Measurements from ENCODE around the gene LRMDA.
"Not testable (repeated sequence)": the region's sequence is repeated elsewhere in the genome, so short reads cannot be mapped to it uniquely, and the experiment has no call there.

The LRMDA gene

DNA sequence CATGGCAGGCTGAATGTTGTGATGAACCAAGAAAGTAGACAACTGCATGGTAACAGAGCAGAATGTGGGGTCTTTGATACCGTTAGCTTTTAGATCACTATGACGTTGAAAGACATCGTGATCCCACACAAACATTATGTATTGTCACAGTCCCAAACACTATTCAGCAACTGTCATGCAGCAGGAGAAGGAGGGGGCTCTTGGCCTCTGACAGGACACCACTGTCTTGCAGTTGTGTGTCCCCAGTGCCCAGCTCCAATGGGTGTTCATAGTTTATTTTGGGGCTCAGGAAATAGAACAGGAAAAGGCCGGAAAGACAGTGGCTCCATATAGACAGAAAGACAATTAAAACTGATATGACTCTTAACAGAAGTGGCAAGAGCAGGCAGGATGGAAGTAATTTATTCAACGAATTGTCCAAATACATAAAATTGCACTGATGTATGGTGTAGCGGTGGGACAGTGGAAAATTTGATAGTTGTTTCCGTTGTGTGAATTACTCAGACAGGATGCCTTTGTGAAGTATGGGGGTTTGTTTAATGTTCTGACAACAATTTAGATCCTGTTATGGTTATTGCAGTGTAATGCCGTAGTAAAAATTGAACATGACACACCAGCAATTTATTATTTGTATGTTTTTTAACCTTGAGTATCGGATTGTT is 292.0 kb downstream of the LRMDA start:
- no peak for DNase-seq

GRCh38 chr10:75724047-75724446 is 292.6 kb downstream of the LRMDA start:
- DNase-seq, result no peak

- no peak for DNase-seq
These were observed 295.4 kb downstream of the LRMDA start for GRCh38 chr10:75726522-75727483.

- DNase-seq, result no peak
These were observed 299.4 kb downstream of the LRMDA start for GRCh38 chr10:75730847-75731246.

DNA sequence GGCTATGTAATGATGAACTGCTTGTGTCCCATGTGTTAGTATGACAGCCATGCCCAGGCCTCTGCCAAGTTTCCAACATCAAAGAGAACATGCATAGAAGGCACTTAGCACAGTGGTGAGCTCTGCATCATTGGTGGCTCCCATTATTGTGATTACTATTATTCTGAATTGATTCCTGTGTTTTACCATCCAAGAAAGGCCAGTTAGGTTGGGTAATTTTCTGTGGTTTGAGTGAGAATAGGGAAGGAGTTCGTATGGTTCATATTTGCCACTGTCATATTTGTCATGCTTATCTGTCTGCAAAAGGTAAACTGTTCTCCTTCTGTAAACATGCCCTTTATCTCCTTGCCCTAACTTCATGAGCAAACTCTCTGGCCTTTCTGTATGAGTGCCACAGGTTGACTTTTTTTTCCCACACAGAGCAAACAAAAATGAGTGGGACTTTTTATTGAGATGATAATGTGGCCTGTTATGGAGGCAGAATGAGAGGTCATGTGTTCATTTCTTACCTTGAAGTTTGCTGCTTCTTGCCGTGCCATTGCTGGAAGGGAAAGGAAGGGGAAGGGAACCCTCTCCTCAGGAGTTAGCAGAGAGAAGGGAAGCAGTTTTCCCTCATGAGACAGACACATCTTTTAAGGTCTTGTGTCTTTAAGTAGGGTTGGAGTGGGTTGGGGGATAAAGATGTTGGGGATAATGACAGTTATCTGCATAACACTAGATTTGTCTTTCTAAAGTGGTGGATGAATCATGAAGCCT is 301.9 kb downstream of the LRMDA start:
- no peak for DNase-seq

DNA sequence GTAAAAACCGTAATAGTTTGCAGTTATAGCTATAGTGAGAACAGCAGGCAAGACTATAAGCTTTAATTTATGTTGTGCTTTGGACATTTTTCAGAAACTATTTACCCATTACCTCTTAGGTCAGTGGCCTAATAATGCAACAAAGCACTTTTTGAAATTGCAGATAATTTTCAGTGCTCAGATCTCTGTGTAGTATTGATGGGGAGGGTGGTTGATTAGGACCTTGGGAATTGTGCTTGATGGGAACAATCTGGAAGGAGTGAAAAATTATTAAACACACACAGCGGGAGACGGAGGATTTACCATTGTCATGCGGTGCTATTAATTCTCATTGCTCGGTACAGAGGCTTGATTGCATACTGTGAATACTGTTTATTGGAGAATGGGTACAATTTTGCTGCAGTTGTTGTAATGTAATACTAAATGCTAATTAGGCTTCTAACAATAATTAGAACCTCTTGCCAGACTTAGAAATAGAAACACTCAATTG is 304.8 kb downstream of the LRMDA start:
- DNase-seq, result no peak

DNA sequence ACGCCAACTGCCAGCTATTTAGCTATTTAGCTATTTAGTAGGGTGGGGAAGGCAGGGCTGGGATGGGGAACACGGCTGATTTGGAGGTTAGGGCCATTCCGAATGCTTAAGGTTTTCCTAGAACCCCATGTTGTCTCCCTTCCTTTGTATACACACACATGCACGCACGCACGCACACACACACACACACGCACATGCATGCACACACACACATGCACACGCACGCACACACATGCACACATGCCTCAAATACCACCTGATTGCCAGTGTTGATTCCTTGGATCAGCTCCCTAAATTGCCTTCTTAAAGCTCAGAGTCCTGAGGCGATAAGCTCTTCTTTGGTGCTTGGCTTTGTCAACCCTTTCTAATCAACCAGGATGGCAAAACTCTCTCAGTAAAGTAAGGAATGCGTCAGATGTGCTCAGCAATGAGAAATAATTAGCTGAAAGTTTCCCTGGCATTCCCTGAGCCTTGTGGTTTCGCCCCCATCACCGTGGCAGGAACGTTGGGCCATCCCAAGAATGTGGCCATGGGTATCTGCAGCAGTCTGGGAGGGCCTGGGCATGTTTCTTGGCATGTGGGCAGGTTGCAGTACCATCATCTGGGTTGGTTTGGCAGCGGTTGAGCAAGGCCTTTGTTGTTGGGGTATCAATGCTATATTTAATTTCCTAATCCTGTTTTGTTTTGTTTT is 305.6 kb downstream of the LRMDA start:
- DNase-seq, result no peak

GRCh38 chr10:75737580-75737949 is 306.1 kb downstream of the LRMDA start:
- DNase-seq, result no peak

DNA sequence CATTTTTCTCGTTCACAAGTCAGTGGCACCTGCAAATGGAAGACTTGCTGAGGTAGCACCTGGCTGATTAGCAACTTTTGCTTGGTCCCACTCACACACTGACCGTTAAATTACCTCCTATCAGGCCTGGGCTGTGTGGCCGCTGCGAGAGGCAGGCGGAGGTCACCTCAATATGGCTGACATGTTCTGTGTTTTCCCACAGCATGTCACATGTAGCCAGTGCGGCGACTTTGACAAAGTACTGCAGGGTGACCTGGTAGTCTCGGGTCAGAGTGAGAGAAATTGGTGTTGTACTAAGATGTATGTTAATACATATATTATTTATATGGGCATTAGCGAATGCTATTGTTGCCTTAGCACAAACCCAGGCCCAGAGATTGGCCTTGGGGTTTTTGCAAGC is 307.5 kb downstream of the LRMDA start:
- DNase-seq, result no peak

- no peak for DNase-seq
These were observed 308.2 kb downstream of the LRMDA start for GRCh38 chr10:75739414-75740143.

- no peak for DNase-seq
These were observed 309.1 kb downstream of the LRMDA start for GRCh38 chr10:75740541-75740940.

DNA sequence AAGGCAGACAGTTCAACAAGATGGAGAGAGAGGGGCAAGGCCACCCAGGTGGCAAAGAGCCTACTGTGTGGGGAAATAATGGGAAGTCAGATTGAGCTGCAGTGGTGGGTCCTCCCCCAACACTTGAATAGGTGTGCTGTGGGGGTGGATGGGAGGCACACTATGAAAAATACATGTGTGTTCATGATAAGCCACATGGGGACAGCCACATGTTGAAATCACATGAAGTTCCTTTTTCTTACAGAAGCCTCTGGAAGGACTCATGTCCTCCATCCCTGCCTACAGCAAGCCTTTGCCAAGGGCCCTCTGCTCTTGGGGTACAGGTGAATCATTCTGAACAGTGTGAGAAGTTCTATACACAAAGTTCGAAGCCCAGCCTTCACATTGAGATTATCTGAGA is 310.9 kb downstream of the LRMDA start:
- no peak for DNase-seq

- DNase-seq, result no peak
These were observed 311.9 kb downstream of the LRMDA start for GRCh38 chr10:75743291-75743778.

GRCh38 chr10:75744261-75744660 is 312.8 kb downstream of the LRMDA start:
- no peak for DNase-seq

DNA sequence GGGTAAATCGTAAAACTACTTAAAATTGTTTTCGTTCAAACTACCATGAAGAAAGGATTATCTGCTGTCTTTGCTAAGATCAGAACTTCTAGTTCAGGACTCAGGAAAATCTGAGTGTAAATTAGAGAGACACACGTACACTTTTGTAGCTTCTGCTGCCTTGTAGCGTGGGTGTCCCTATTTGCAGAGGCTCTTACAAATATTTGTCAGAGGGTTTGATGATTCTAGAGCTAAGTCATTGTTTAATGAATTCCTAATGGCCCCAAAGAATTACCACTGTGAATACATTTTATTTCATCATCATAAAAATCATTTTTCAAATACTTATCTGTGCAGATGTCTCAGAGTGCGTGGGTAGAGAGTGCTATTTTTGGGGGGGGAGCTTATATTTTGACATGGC is 314.9 kb downstream of the LRMDA start:
- DNase-seq, result no peak

DNA sequence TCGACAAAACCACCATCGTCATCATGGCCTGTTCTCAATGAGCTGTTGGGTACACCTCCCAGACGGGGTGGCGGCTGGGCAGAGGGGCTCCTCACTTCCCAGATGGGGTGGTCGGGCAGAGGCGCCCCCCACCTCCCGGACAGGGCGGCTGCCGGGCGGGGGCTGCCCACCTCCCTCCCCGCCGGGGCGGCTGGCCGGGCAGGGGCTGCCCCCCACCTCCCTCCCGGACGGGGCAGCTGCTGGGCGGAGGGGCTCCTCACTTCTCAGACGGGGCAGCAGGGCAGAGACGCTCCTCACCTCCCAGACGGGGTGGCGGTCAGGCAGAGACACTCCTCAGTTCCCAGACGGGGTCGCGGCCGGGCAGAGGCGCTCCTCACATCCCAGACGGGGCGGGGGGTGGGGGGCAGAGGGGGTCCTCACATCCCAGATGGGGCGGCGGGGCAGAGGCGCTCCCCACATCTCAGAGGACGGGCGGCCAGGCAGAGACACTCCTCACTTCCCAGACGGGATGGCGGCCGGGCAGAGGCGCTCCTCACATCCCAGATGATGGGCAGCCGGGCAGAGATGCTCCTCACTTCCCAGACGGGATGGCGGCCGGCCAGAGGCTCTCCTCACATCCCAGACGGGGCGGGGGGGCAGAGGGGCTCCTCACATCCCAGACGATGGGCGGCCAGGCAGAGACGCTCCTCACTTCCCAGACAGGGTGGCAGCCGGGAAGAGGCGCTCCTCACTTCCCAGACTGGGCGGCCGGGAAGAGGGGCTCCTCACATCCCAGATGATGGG is 318.9 kb downstream of the LRMDA start:
- not testable (repeated sequence) for DNase-seq

- no peak for DNase-seq
These were observed 319.8 kb downstream of the LRMDA start for GRCh38 chr10:75751232-75751631.

- no peak for DNase-seq
These were observed 322.2 kb downstream of the LRMDA start for GRCh38 chr10:75753621-75754020.

GRCh38 chr10:75754096-75754831 is 322.8 kb downstream of the LRMDA start:
- no peak for DNase-seq

GRCh38 chr10:75755528-75755927 is 324.1 kb downstream of the LRMDA start:
- DNase-seq, result no peak

All from activated CD4-positive, CD25-positive, alpha-beta regulatory T cell treated with anti-CD3 and anti-CD28 coated beads, Interleukin-2, amount 50 U/mL, for 72 hours (primary cell).